Measurements from ENCODE around the gene BARX2.

The BARX2 gene

DNA sequence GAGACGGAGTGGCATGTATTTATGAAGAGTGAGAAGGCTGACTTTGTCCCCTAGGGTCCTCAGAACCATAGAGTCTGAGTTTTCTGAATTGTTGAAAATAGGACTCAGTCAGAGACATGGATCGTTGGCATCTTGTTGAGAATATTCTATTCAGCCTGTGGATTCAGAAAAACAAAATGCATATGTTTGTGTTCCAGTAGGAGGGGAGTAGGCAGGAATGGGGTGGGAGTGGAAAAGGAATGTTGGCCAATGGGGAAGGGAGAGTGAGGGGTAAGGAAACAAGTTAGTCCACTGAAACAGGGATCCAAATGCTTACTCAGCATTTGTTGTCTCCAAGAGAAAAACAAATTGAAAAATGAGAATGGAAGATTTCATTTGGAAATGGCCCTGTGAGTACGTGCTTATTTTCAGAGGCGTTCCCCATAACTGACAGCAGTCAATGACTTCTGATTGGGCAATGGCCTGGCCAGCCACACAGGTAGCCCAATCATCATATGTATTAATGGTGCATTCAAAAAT, 14.7 kb downstream of the BARX2 start:
- no peak overlapping the region for H3K4me3 ChIP-seq (ENCODE audit: low read length)
- DNase-seq (ENCODE audit: low read depth): no peak
- TF ChIP-seq, protein P1, sequence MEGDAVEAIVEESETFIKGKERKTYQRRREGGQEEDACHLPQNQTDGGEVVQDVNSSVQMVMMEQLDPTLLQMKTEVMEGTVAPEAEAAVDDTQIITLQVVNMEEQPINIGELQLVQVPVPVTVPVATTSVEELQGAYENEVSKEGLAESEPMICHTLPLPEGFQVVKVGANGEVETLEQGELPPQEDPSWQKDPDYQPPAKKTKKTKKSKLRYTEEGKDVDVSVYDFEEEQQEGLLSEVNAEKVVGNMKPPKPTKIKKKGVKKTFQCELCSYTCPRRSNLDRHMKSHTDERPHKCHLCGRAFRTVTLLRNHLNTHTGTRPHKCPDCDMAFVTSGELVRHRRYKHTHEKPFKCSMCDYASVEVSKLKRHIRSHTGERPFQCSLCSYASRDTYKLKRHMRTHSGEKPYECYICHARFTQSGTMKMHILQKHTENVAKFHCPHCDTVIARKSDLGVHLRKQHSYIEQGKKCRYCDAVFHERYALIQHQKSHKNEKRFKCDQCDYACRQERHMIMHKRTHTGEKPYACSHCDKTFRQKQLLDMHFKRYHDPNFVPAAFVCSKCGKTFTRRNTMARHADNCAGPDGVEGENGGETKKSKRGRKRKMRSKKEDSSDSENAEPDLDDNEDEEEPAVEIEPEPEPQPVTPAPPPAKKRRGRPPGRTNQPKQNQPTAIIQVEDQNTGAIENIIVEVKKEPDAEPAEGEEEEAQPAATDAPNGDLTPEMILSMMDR (IDR thresholded peaks at IDR 0.05; ENCODE audit: insufficient read depth, low read depth, low read length, missing control alignments): no peak

GRCh38 chr11:129391360-129391759, 15.7 kb downstream of the BARX2 start:
- H3K4me3 ChIP-seq (ENCODE audit: low read length): no peak overlapping the region
- TF ChIP-seq, protein P1 (IDR thresholded peaks at IDR 0.05; ENCODE audit: insufficient read depth, low read depth, low read length, missing control alignments): no peak
- DNase-seq (ENCODE audit: low read depth): no peak

DNA sequence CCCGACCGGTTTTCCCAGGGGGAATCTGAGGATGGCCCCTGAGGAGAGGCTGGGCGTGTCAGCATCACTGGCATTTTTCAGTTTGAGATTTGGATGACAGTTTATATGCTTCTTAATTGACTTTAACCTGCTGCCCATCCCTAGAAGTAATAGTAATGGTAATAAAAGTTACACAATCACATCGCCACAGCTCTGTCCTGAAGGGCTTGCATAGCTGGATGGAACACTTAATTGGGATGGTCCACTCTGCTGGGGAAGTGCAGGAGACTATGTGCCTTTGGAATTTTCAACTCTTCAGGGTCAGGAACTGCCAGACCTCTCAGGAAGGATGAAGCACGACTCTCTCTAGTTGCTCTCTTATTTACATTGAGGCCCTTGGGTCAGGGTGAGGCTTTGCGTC, 16.2 kb downstream of the BARX2 start:
- H3K4me3 ChIP-seq (ENCODE audit: low read length): no peak overlapping the region
- TF ChIP-seq, protein P1 (IDR thresholded peaks at IDR 0.05; ENCODE audit: insufficient read depth, low read depth, low read length, missing control alignments): no peak

DNA sequence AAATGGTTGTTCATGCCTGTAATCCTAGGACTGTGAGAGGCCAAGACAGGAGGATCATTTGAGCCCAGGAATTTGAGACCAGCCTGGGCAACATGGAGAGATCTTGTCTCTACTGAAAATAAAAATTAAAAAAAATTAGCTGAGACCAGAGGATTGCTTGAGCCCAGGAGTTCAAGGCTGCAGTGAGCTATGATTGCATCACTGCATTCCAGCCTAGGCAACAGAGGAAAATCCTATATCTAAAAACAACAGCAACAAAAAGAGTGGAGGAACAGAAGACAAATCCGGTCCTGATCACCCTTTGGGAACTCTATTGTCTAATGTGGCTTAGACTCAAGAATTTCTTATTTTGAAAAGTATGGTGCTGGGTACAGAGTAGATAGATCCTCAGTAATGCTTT, 17.3 kb downstream of the BARX2 start:
- H3K4me3 ChIP-seq (ENCODE audit: low read length): no peak overlapping the region
- no peak for DNase-seq (ENCODE audit: low read depth)
- TF ChIP-seq, protein P1 (IDR thresholded peaks at IDR 0.05; ENCODE audit: insufficient read depth, low read depth, low read length, missing control alignments): no peak

More for the DNA sequence above, 16.2 kb downstream of the BARX2 start:
- no peak for DNase-seq (ENCODE audit: low read depth)

GRCh38 chr11:129394709-129395108, 19.1 kb downstream of the BARX2 start:
- TF ChIP-seq, protein P1 (IDR thresholded peaks at IDR 0.05; ENCODE audit: insufficient read depth, low read depth, low read length, missing control alignments): no peak
- no peak for DNase-seq (ENCODE audit: low read depth)

GRCh38 chr11:129395432-129395831, 19.8 kb downstream of the BARX2 start:
- TF ChIP-seq, protein P1 (IDR thresholded peaks at IDR 0.05; ENCODE audit: insufficient read depth, low read depth, low read length, missing control alignments): no peak
- DNase-seq (ENCODE audit: low read depth): no peak

More at GRCh38 chr11:129394709-129395108, 19.1 kb downstream of the BARX2 start:
- H3K4me3 ChIP-seq (ENCODE audit: low read length): no peak overlapping the region

DNA sequence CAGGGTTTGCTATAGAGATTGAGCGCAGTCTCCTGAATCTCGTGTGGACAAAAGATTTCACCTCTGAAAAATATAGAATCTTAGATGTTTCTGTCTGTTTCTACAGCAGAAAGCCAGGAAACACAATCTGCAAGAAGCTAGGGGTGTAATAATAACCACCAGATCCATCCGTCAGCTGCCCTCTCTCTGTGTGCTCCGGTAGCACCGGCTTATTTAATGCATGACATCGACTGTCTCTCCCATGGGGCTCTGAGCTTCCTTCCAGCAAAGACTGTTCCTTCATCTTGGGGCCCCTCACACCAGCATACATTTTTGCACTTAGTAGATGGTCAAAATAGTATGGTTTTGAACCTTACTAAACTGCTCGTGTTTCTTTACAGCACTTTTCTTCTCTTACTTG, 20.2 kb downstream of the BARX2 start:
- no peak overlapping the region for H3K4me3 ChIP-seq (ENCODE audit: low read length)

More at GRCh38 chr11:129395432-129395831, 19.8 kb downstream of the BARX2 start:
- no peak overlapping the region for H3K4me3 ChIP-seq (ENCODE audit: low read length)

More for the DNA sequence above, 20.2 kb downstream of the BARX2 start:
- TF ChIP-seq, protein P1 (IDR thresholded peaks at IDR 0.05; ENCODE audit: insufficient read depth, low read depth, low read length, missing control alignments): no peak
- DNase-seq (ENCODE audit: low read depth): no peak
